WERI-Rb-1 (cell line): ENCODE data around the gene ATXN2L.
"Not testable (repeated sequence)": the region's sequence is repeated elsewhere in the genome, so short reads cannot be mapped to it uniquely, and the experiment has no call there.

Experiments
- DNase-seq: peaks from one replicate; pipeline ENCODE4 v3.0.0-alpha.2; 2020
- H3K27ac ChIP-seq: fragments of 250-450 bp; sonication (Bioruptor Pico); 2 replicates; pipeline ENCODE4 v1.5.1; 2020; ENCODE audit warnings: mild to moderate bottlenecking, moderate library complexity
- H3K27me3 ChIP-seq: fragments of 250-450 bp; sonication (Bioruptor Pico); 2 replicates; pipeline ENCODE4 v1.5.1; 2021; ENCODE audit warnings: mild to moderate bottlenecking, low read depth, moderate library complexity; ENCODE audit not compliant: insufficient read depth, severe bottlenecking
- H3K36me3 ChIP-seq: fragments of 250-450 bp; sonication (Bioruptor Pico); 2 replicates; pipeline ENCODE4 v1.5.1; 2020; ENCODE audit warnings: mild to moderate bottlenecking, moderate library complexity
- H3K4me3 ChIP-seq: 2 replicates; pipeline ENCODE4 v1.5.1; 2011; ENCODE audit warnings: low read depth, mild to moderate bottlenecking, control low read depth, low read length
- H3K9me3 ChIP-seq: fragments of 250-450 bp; sonication (Bioruptor Pico); 2 replicates; pipeline ENCODE4 v1.5.1; 2021; ENCODE audit warnings: mild to moderate bottlenecking, moderate library complexity; ENCODE audit not compliant: severe bottlenecking
- TF ChIP-seq, protein P1 (sequence below): IDR thresholded peaks from 2 replicates; pipeline ENCODE4 v1.5.1; 2011; ENCODE audit warnings: low read depth, mild to moderate bottlenecking, control low read depth, inconsistent platforms, low read length

The ATXN2L gene

DNA sequence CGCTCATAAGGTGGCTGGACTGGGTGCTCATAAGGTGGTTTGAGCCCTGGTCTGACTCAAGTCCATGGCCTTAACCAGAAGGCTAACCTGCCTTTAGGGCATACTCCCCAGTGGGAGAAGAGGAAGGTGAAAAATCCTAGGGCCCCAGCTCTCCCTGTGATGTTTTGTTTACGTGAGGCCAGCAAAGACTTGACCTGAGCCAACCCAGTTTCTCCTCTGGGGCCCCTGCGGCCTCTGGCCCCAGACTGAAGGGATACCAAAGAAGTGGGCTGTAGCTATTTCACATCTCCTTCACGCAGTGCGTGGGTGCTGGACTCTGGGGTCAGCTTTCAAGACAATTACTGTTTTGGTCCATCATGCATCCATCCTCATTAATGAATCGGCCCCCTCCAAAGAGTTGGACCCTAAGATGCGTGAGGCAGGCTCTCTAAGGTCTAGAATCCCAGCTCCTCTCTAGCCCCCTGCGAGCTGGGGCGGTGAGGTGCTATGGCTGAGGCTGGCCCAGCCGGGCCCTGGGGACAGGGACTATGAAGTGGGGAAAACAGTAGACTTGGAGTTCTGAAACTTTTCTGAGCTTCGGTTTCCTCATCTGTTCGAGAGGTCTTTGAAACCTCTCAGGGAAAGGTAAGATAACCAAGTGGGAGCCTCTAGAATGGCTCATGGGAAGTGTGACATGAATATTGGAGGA is 42.3 kb downstream of the ATXN2L start:
- TF ChIP-seq, protein P1, sequence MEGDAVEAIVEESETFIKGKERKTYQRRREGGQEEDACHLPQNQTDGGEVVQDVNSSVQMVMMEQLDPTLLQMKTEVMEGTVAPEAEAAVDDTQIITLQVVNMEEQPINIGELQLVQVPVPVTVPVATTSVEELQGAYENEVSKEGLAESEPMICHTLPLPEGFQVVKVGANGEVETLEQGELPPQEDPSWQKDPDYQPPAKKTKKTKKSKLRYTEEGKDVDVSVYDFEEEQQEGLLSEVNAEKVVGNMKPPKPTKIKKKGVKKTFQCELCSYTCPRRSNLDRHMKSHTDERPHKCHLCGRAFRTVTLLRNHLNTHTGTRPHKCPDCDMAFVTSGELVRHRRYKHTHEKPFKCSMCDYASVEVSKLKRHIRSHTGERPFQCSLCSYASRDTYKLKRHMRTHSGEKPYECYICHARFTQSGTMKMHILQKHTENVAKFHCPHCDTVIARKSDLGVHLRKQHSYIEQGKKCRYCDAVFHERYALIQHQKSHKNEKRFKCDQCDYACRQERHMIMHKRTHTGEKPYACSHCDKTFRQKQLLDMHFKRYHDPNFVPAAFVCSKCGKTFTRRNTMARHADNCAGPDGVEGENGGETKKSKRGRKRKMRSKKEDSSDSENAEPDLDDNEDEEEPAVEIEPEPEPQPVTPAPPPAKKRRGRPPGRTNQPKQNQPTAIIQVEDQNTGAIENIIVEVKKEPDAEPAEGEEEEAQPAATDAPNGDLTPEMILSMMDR: no peak
- no peak for DNase-seq

DNA sequence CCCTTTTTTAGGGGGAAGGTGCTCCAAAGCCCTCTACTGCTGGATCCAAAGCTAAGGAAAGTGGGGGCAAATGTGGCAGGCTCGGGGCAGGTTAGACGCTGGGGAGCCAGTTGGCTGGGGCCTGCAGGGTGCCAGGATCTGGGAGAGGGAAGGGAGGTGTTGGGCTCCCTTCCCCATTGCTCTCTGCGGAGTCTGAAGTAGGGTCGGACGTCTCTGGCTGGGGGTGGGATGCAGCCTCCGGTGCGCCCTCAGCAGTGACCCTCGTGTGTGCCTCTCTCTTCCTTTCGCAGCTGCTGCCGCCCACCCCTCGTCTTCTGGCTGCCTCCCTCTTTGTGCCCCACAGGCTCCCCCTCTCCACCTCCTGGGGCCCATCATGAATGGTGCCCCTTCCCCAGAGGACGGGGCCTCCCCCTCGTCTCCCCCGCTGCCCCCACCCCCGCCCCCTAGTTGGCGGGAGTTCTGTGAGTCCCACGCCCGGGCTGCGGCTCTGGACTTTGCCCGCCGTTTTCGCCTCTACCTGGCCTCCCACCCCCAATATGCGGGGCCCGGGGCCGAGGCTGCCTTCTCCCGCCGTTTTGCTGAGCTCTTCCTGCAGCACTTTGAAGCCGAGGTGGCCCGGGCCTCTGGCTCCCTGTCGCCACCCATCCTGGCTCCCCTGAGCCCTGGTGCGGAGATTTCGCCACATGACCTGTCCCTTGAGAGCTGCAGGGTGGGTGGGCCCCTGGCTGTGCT is 43.1 kb downstream of the ATXN2L start:
- peaks cover 43% of the 10 kb centered on the region for H3K36me3 ChIP-seq
- TF ChIP-seq, protein P1: no peak
- no peak for DNase-seq
- H3K27ac ChIP-seq: no peak overlapping the region
- no peaks in the 10 kb centered on the region for H3K27me3 ChIP-seq
- no peaks in the 10 kb centered on the region for H3K9me3 ChIP-seq
- no peak overlapping the region for H3K4me3 ChIP-seq

More for the DNA sequence above, 42.3 kb downstream of the ATXN2L start:
- Histone ChIP-seq H3K36me3 (peaks cover 38% of the 10 kb centered on the region), H3K9me3 (no peaks in the 10 kb centered on the region), H3K27me3 (no peaks in the 10 kb centered on the region), H3K4me3 (no peak overlapping the region), H3K27ac (no peak overlapping the region)

DNA sequence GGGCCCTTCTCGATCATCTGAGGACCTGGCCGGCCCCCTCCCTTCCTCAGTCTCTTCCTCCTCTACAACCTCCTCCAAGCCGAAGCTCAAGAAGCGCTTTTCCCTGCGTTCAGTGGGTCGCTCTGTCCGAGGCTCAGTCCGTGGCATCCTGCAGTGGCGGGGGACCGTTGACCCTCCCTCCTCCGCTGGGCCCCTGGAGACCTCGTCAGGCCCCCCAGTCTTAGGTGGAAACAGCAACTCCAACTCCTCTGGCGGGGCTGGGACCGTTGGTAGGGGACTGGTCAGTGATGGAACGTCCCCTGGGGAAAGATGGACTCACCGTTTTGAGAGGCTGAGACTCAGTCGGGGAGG is 43.6 kb downstream of the ATXN2L start:
- no peak for DNase-seq
- Histone ChIP-seq H3K4me3 (no peak overlapping the region), H3K27ac (no peak overlapping the region), H3K36me3 (peaks cover 48% of the 10 kb centered on the region), H3K27me3 (no peaks in the 10 kb centered on the region), H3K9me3 (no peaks in the 10 kb centered on the region)
- TF ChIP-seq, protein P1: no peak

DNA sequence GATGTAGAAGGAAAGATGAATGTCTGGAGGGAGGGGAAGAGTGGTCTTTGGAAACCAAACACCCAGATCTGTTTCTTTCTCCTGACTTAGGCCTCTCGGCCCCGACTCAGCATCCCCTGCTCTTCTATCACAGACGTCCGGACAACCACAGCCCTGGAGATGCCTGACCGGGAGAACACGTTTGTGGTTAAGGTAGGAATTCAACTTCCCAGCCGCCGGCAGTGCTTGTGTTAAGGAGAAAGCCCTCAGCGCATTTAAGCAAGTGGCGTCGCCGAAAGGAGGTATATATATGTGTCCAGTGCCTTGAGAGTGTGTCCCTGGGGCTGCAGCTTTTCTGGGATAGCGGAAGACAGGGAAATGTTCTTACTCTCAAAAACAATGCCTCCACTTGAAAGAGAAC is 44.4 kb downstream of the ATXN2L start:
- Histone ChIP-seq H3K36me3 (peaks cover 50% of the 10 kb centered on the region), H3K9me3 (no peaks in the 10 kb centered on the region), H3K27ac (no peak overlapping the region), H3K4me3 (no peak overlapping the region), H3K27me3 (no peaks in the 10 kb centered on the region)
- TF ChIP-seq, protein P1: no peak
- DNase-seq: no peak

DNA sequence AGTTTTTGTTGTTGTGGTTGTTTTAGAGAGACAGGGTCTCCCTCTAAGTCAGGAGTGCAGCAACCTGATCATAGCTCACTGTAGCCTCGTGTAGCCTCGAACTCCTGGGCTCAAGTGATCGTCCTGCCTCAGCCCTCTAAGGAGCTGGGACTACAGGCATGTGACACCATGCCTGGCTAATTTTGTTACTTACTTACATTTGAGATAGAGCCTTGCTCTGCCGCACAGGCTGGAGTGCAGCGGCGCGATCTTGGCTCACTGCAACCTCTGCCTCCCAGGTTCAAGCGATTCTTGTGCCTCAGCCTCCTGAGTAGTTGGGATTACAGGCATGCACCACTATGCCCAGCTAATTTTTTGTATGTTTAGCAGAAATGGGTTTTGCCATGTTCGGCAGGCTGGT is 44.8 kb downstream of the ATXN2L start:
- H3K36me3 ChIP-seq: peaks cover 52% of the 10 kb centered on the region
- not testable (repeated sequence) for H3K9me3 ChIP-seq, H3K4me3 ChIP-seq, DNase-seq, H3K27me3 ChIP-seq, H3K27ac ChIP-seq

DNA sequence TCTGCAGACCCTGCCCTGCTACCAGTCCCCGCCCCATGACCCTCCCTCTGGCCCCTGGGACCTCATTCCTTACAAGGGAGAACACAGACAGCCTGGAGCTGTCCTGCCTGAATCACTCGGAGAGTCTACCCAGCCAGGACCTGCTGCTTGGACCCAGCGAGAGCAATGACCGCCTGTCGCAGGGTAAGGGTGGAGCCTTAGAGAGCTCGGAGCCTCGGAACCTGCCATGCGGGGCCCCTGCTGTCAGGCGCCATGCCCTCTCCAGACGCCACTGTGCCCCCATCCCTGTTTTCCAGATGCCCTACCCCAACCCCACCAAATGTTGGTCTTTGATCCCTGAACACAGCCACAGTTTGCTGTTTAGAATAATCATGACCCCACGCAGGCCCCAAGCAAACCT is 46.4 kb downstream of the ATXN2L start:
- no peak overlapping the region for H3K27ac ChIP-seq
- no peak for DNase-seq
- TF ChIP-seq, protein P1: no peak
- peaks cover 62% of the 10 kb centered on the region for H3K36me3 ChIP-seq
- no peak overlapping the region for H3K4me3 ChIP-seq
- H3K9me3 ChIP-seq: no peaks in the 10 kb centered on the region
- no peaks in the 10 kb centered on the region for H3K27me3 ChIP-seq
